ENCODE results near the gene CD79B.

GRCh38 chr17:63917646-63918045, 14.5 kb downstream of the CD79B start:
- TF ChIP-seq CTCF (IDR thresholded peaks at IDR 0.05; ENCODE audit: low read length) (no peak), EZH2 (optimal IDR thresholded peaks at IDR 0.05; ENCODE audit: low read depth, low read length) (no peak), EZH2phosphoT487 (IDR thresholded peaks at IDR 0.05; ENCODE audit: low read length) (no peak)
